HEK293 (cell line): ENCODE measurements around the gene FOXF1.

ENCODE experiments used
- BCL11A ChIP-seq: fragments of 450-650 bp; formaldehyde crosslinking; IDR thresholded peaks from 2 replicates; pipeline ENCODE4 v1.5.1; 2016; ENCODE audit warnings: low read depth, missing biosample characterization, missing genetic modification characterization
- EGR2 ChIP-seq: fragments of 450-650 bp; formaldehyde crosslinking; IDR thresholded peaks from 2 replicates; pipeline ENCODE4 v1.5.1; 2016; ENCODE audit warnings: low read depth, missing biosample characterization, missing genetic modification characterization
- HOXD13 ChIP-seq: sonication (generic); formaldehyde crosslinking; IDR thresholded peaks from 2 replicates; pipeline ENCODE4 v1.8.0; 2022; ENCODE audit warnings: missing genetic modification reagents, borderline replicate concordance
- KLF7 ChIP-seq: fragments of 450-650 bp; formaldehyde crosslinking; IDR thresholded peaks from 2 replicates; pipeline ENCODE4 v1.5.1; 2016; ENCODE audit warnings: missing biosample characterization, missing genetic modification characterization, borderline replicate concordance
- MZF1 ChIP-seq: fragments of 450-650 bp; formaldehyde crosslinking; IDR thresholded peaks from 2 replicates; pipeline ENCODE4 v1.5.1; 2017; ENCODE audit warnings: missing biosample characterization, missing genetic modification characterization, borderline replicate concordance
- OVOL3 ChIP-seq: fragments of 450-650 bp; formaldehyde crosslinking; IDR thresholded peaks from 2 replicates; pipeline ENCODE4 v1.5.1; 2016; ENCODE audit warnings: missing biosample characterization, missing genetic modification characterization
- YY2 ChIP-seq: fragments of 450-650 bp; formaldehyde crosslinking; IDR thresholded peaks from 2 replicates; pipeline ENCODE4 v1.5.1; 2016; ENCODE audit warnings: missing biosample characterization, missing genetic modification characterization
- ZNF112 ChIP-seq: fragments of 450-650 bp; formaldehyde crosslinking; IDR thresholded peaks from 2 replicates; pipeline ENCODE4 v1.5.0; 2017; ENCODE audit warnings: missing biosample characterization, missing genetic modification characterization
- ZNF114 ChIP-seq: fragments of 450-650 bp; formaldehyde crosslinking; IDR thresholded peaks from 2 replicates; pipeline ENCODE4 v1.5.0; 2017; ENCODE audit warnings: missing biosample characterization, missing genetic modification characterization
- ZNF132 ChIP-seq: fragments of 450-650 bp; formaldehyde crosslinking; IDR thresholded peaks from 2 replicates; pipeline ENCODE4 v1.5.1; 2017; ENCODE audit warnings: missing biosample characterization, missing genetic modification characterization, borderline replicate concordance
- ZNF174 ChIP-seq: fragments of 450-650 bp; formaldehyde crosslinking; IDR thresholded peaks from 2 replicates; pipeline ENCODE4 v1.5.0; 2017; ENCODE audit warnings: missing biosample characterization, mild to moderate bottlenecking, missing genetic modification characterization
- ZNF366 ChIP-seq: fragments of 450-650 bp; formaldehyde crosslinking; conservative IDR thresholded peaks from 2 replicates; pipeline ENCODE4 v1.5.1; 2016; ENCODE audit warnings: missing biosample characterization, missing genetic modification characterization
- ZNF404 ChIP-seq: fragments of 450-650 bp; formaldehyde crosslinking; IDR thresholded peaks from 2 replicates; pipeline ENCODE4 v1.5.1; 2017; ENCODE audit warnings: missing biosample characterization, missing genetic modification characterization
- ZNF530 ChIP-seq: fragments of 450-650 bp; formaldehyde crosslinking; IDR thresholded peaks from 2 replicates; pipeline ENCODE4 v1.5.1; 2016; ENCODE audit warnings: low read depth, missing biosample characterization, missing genetic modification characterization
- ZNF548 ChIP-seq: fragments of 450-650 bp; formaldehyde crosslinking; IDR thresholded peaks from 2 replicates; pipeline ENCODE4 v1.5.1; 2016; ENCODE audit warnings: missing biosample characterization, missing genetic modification characterization
- ZNF624 ChIP-seq: fragments of 450-650 bp; formaldehyde crosslinking; IDR thresholded peaks from 2 replicates; pipeline ENCODE4 v1.5.1; 2017; ENCODE audit warnings: missing biosample characterization, missing genetic modification characterization
- ZNF677 ChIP-seq: fragments of 450-650 bp; IDR thresholded peaks from 2 replicates; pipeline ENCODE4 v1.5.0; 2018; ENCODE audit warnings: missing biosample characterization, mild to moderate bottlenecking, missing genetic modification characterization, moderate library complexity
- ZNF747 ChIP-seq: fragments of 450-650 bp; formaldehyde crosslinking; IDR thresholded peaks from 2 replicates; pipeline ENCODE4 v1.5.1; 2016; ENCODE audit warnings: missing biosample characterization, missing genetic modification characterization
- ZSCAN23 ChIP-seq: fragments of 450-650 bp; formaldehyde crosslinking; IDR thresholded peaks from 2 replicates; pipeline ENCODE4 v1.5.1; 2016; ENCODE audit warnings: missing biosample characterization, missing genetic modification characterization
- TF ChIP-seq, protein P1 (sequence below): fragments of 450-650 bp; formaldehyde crosslinking; IDR thresholded peaks from 2 replicates; pipeline ENCODE4 v1.5.1; 2016; ENCODE audit warnings: missing biosample characterization, missing genetic modification characterization
- TF ChIP-seq, protein P2 (sequence below): fragments of 450-650 bp; formaldehyde crosslinking; IDR thresholded peaks from 2 replicates; pipeline ENCODE4 v1.5.1; 2016; ENCODE audit warnings: missing biosample characterization, missing genetic modification characterization
- TF ChIP-seq, protein P3 (sequence below): fragments of 450-650 bp; formaldehyde crosslinking; IDR thresholded peaks from 2 replicates; pipeline ENCODE4 v1.5.1; 2016; ENCODE audit warnings: missing biosample characterization, missing genetic modification characterization
- TF ChIP-seq, protein P4 (sequence below): fragments of 450-650 bp; formaldehyde crosslinking; IDR thresholded peaks from 2 replicates; pipeline ENCODE4 v1.5.1; 2016; ENCODE audit warnings: missing biosample characterization, missing genetic modification characterization
- TF ChIP-seq, protein P5 (sequence below): sonication (generic); formaldehyde crosslinking; IDR thresholded peaks from 2 replicates; pipeline ENCODE4 v1.8.1; 2022; ENCODE audit warnings: mild to moderate bottlenecking, moderate library complexity, missing genetic modification reagents
- TF ChIP-seq, protein P6 (sequence below): IDR thresholded peaks from 2 replicates; pipeline ENCODE4 v1.6.1; 2011; ENCODE audit warnings: mild to moderate bottlenecking, low read depth, low read length, borderline replicate concordance

Gene FOXF1

DNA sequence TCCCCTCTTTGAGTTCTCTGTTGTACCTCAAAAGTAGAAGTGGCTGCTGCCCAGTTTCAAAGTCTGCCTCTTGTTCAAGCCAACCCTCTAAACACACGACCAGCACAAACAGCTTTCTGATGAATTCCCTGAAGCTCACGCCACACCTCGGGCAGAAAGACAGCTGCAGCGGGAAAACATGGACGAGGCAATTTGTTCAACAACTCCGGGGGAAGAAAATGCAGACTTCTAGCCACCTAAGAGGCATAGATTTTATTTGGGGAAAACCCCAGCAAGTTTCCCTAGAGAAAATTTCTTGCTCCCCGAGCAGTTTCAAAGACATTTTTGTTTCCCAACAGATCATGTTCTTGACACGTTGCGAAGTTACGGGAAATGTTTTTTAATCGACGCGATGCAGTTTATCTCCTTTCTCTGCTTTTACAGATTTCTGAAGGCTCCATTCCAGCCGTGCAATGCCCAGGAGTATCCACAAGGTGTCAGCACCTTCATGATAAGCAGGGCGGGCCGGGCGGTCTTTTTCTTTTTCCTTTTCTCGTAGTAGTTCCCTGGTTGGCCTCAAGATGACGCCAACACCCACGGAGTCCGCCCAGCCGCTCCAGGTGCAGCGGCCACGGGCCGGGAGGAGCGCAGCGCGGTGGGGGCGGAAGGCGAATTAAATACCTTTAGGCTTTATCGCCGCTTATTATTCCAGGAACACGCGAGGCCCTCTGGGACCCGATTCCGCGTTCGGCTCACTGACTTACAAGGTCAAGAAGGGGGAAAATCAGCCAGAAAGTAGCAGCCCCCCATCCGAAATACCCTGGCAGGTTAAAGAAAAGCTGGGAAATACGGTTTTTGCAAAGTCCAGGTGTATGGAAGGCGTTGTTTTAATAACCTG, 53.4 kb downstream of the FOXF1 start (continued):
- TF ChIP-seq, protein P1, sequence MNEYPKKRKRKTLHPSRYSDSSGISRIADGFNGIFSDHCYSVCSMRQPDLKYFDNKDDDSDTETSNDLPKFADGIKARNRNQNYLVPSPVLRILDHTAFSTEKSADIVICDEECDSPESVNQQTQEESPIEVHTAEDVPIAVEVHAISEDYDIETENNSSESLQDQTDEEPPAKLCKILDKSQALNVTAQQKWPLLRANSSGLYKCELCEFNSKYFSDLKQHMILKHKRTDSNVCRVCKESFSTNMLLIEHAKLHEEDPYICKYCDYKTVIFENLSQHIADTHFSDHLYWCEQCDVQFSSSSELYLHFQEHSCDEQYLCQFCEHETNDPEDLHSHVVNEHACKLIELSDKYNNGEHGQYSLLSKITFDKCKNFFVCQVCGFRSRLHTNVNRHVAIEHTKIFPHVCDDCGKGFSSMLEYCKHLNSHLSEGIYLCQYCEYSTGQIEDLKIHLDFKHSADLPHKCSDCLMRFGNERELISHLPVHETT (tag by site-specific recombination) = no peak
- TF ChIP-seq MZF1 (tag by site-specific recombination) = no peak
- TF ChIP-seq ZNF132 (tag by site-specific recombination) = no peak
- TF ChIP-seq ZNF114 = no peak
- TF ChIP-seq, protein P2, sequence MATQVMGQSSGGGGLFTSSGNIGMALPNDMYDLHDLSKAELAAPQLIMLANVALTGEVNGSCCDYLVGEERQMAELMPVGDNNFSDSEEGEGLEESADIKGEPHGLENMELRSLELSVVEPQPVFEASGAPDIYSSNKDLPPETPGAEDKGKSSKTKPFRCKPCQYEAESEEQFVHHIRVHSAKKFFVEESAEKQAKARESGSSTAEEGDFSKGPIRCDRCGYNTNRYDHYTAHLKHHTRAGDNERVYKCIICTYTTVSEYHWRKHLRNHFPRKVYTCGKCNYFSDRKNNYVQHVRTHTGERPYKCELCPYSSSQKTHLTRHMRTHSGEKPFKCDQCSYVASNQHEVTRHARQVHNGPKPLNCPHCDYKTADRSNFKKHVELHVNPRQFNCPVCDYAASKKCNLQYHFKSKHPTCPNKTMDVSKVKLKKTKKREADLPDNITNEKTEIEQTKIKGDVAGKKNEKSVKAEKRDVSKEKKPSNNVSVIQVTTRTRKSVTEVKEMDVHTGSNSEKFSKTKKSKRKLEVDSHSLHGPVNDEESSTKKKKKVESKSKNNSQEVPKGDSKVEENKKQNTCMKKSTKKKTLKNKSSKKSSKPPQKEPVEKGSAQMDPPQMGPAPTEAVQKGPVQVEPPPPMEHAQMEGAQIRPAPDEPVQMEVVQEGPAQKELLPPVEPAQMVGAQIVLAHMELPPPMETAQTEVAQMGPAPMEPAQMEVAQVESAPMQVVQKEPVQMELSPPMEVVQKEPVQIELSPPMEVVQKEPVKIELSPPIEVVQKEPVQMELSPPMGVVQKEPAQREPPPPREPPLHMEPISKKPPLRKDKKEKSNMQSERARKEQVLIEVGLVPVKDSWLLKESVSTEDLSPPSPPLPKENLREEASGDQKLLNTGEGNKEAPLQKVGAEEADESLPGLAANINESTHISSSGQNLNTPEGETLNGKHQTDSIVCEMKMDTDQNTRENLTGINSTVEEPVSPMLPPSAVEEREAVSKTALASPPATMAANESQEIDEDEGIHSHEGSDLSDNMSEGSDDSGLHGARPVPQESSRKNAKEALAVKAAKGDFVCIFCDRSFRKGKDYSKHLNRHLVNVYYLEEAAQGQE = no peak
- TF ChIP-seq ZNF112 (tag by site-specific recombination) = no peak
- TF ChIP-seq HOXD13 (CRISPR knock-in tag) = no peak
- TF ChIP-seq YY2 (tag by site-specific recombination) = no peak
- TF ChIP-seq, protein P3, sequence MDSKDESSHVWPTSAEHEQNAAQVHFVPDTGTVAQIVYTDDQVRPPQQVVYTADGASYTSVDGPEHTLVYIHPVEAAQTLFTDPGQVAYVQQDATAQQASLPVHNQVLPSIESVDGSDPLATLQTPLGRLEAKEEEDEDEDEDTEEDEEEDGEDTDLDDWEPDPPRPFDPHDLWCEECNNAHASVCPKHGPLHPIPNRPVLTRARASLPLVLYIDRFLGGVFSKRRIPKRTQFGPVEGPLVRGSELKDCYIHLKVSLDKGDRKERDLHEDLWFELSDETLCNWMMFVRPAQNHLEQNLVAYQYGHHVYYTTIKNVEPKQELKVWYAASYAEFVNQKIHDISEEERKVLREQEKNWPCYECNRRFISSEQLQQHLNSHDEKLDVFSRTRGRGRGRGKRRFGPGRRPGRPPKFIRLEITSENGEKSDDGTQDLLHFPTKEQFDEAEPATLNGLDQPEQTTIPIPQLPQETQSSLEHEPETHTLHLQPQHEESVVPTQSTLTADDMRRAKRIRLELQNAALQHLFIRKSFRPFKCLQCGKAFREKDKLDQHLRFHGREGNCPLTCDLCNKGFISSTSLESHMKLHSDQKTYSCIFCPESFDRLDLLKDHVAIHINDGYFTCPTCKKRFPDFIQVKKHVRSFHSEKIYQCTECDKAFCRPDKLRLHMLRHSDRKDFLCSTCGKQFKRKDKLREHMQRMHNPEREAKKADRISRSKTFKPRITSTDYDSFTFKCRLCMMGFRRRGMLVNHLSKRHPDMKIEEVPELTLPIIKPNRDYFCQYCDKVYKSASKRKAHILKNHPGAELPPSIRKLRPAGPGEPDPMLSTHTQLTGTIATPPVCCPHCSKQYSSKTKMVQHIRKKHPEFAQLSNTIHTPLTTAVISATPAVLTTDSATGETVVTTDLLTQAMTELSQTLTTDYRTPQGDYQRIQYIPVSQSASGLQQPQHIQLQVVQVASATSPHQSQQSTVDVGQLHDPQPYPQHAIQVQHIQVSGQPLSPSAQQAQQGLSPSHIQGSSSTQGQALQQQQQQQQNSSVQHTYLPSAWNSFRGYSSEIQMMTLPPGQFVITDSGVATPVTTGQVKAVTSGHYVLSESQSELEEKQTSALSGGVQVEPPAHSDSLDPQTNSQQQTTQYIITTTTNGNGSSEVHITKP (tag by site-specific recombination) = peak; percentile 96
- TF ChIP-seq OVOL3 (tag by site-specific recombination) = no peak
- no peak for TF ChIP-seq ZNF404
- no peak for TF ChIP-seq ZNF174
- TF ChIP-seq ZNF366 (tag by site-specific recombination) = 0 out of 2 replicates have a peak, but pooled peaks have one; percentile 10
- TF ChIP-seq EGR2 = peak; percentile 24; the same call in 1 of the 2 replicates
- TF ChIP-seq, protein P4, sequence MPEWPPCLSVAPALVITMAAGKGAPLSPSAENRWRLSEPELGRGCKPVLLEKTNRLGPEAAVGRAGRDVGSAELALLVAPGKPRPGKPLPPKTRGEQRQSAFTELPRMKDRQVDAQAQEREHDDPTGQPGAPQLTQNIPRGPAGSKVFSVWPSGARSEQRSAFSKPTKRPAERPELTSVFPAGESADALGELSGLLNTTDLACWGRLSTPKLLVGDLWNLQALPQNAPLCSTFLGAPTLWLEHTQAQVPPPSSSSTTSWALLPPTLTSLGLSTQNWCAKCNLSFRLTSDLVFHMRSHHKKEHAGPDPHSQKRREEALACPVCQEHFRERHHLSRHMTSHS = no peak
- no peak for TF ChIP-seq ZNF530
- TF ChIP-seq, protein P5, sequence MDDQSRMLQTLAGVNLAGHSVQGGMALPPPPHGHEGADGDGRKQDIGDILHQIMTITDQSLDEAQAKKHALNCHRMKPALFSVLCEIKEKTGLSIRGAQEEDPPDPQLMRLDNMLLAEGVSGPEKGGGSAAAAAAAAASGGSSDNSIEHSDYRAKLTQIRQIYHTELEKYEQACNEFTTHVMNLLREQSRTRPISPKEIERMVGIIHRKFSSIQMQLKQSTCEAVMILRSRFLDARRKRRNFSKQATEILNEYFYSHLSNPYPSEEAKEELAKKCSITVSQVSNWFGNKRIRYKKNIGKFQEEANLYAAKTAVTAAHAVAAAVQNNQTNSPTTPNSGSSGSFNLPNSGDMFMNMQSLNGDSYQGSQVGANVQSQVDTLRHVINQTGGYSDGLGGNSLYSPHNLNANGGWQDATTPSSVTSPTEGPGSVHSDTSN (CRISPR knock-in tag) = no peak
- TF ChIP-seq ZNF548 (tag by site-specific recombination) = no peak
- TF ChIP-seq ZNF747 (tag by site-specific recombination) = no peak
- no peak for TF ChIP-seq BCL11A (tag by site-specific recombination)
- TF ChIP-seq, protein P6, sequence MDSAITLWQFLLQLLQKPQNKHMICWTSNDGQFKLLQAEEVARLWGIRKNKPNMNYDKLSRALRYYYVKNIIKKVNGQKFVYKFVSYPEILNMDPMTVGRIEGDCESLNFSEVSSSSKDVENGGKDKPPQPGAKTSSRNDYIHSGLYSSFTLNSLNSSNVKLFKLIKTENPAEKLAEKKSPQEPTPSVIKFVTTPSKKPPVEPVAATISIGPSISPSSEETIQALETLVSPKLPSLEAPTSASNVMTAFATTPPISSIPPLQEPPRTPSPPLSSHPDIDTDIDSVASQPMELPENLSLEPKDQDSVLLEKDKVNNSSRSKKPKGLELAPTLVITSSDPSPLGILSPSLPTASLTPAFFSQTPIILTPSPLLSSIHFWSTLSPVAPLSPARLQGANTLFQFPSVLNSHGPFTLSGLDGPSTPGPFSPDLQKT = no peak
- TF ChIP-seq ZNF624 (tag by site-specific recombination) = no peak
- no peak for TF ChIP-seq ZNF677 (tag by site-specific recombination)
- TF ChIP-seq ZSCAN23 (tag by site-specific recombination) = no peak
- no peak for TF ChIP-seq KLF7 (tag by site-specific recombination)
